ENCODE measurements around the gene LRP3.

The LRP3 gene

DNA sequence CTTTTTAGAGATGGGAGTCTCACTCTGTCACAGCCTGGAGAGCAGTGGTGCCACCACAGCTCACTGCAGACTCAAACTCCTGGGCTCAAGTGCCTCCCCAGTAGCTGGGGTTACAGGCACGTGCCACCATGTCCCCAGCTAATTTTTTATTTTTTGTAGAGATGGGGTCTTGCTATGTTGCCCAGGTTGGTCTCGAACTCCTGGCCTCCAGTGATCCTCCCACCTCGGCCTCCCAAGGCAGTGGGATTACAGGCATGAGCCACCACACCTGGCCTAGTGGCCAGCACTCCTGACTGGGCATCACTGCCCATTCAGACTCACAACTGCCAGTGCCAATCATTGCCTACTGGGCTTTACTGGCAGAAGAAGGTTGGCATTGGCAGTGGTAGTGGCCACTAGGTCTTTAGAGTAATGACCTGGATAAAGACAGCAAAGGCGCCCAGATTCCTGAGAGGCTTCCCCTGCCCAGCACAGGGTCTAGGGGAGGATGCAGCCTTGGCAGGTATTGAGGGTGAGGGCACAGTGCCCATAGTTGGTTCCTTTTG lies 58.4 kb downstream of the LRP3 start:
- Histone ChIP-seq H2BK120ac (ENCODE audit: low read depth, low read length) (no peak overlapping the region), H3K14ac (ENCODE audit: low read length) (no peak overlapping the region), H3K4me2 (ENCODE audit: insufficient read depth, low read length, poor library complexity, severe bottlenecking) (no peak overlapping the region), H3K9ac (ENCODE audit: low read depth, low read length, poor library complexity) (no peak overlapping the region), H2AK5ac (ENCODE audit: low read depth, low read length) (peak overlapping the region; percentile 56), H3K18ac (ENCODE audit: low read length) (no peak overlapping the region), H3K27me3 (ENCODE audit: control insufficient read depth in 3 of 3, insufficient read depth in 3 of 3, low read depth in 1 of 3, low read length in 3 of 3) (no peaks in the 10 kb centered on the region), H3K4ac (ENCODE audit: low read length) (no peak overlapping the region), H3K23ac (ENCODE audit: low read depth, low read length, poor library complexity) (peak overlapping the region; percentile 6), H4K91ac (ENCODE audit: low read depth, low read length, poor library complexity) (no peak overlapping the region), H3K79me1 (ENCODE audit: low read depth, low read length) (peaks cover 2% of the 10 kb centered on the region), H3K36me3 (replicated peaks in 1 of 2; ENCODE audit: control insufficient read depth in 2 of 2, insufficient read depth in 2 of 2, low read length in 2 of 2) (no peaks in the 10 kb centered on the region), H3K9me3 (replicated peaks in 1 of 2; ENCODE audit: control insufficient read depth in 2 of 2, insufficient read depth in 1 of 2, low read depth in 1 of 2, low read length in 2 of 2) (peaks cover 0 to 6% of the 10 kb centered on the region in 2 donors), H3K4me3 (ENCODE audit: low read length in 2 of 2) (no peak overlapping the region), H3K27ac (replicated peaks; ENCODE audit: low read length) (no peak overlapping the region), H2BK12ac (ENCODE audit: low read length) (no peak overlapping the region), H2AFZ (ENCODE audit: low read length) (no peak overlapping the region), H4K8ac (ENCODE audit: low read depth, low read length) (no peak overlapping the region), H2BK5ac (ENCODE audit: low read length) (no peak overlapping the region), H2BK15ac (ENCODE audit: low read length) (no peak overlapping the region), H3K4me1 (ENCODE audit: control insufficient read depth in 2 of 2, insufficient read depth in 1 of 2, low read depth in 1 of 2, low read length in 2 of 2) (peaks cover 0 to 4% of the 10 kb centered on the region in 2 donors)
- DNase-seq (ENCODE audit: low spot score) = no peak
- WGBS, 2 donors (ENCODE audit: extremely low coverage in 2 of 2, insufficient read length in 2 of 2, insufficient replicate concordance in 1 of 2) = no CpG with 5 or more reads among the region's 4 CpGs

DNA sequence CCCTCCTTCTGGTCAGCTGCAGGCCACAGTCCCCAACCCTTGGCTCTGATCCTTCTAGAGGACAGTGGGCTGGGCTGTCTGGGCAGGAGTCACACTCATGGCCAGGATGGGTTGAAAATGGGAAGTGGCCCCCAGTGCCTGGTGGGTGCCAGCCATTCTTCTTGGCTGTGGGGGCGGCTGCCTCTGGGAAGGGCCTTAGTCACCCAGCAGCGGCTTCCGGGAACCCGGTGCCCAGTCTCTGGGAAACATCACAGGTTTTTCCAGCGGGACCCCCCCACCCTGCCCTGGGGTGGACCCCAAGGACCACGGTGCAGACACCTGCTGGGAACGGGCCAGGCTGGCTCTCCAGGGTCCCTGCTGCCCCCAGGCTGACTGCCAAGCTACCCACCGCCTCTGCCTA lies 58.8 kb downstream of the LRP3 start:
- Histone ChIP-seq H3K14ac (ENCODE audit: low read length) (no peak overlapping the region), H3K9ac (ENCODE audit: low read depth, low read length, poor library complexity) (no peak overlapping the region), H2AK5ac (ENCODE audit: low read depth, low read length) (peak overlapping the region; percentile 56), H3K27ac (replicated peaks; ENCODE audit: low read length) (no peak overlapping the region), H4K8ac (ENCODE audit: low read depth, low read length) (no peak overlapping the region), H2BK15ac (ENCODE audit: low read length) (no peak overlapping the region), H3K4me1 (ENCODE audit: control insufficient read depth in 2 of 2, insufficient read depth in 1 of 2, low read depth in 1 of 2, low read length in 2 of 2) (peaks cover 0 to 4% of the 10 kb centered on the region in 2 donors), H3K4ac (ENCODE audit: low read length) (no peak overlapping the region), H3K79me1 (ENCODE audit: low read depth, low read length) (peaks cover 2% of the 10 kb centered on the region), H3K18ac (ENCODE audit: low read length) (peak overlapping the region; percentile 9), H3K27me3 (ENCODE audit: control insufficient read depth in 3 of 3, insufficient read depth in 3 of 3, low read depth in 1 of 3, low read length in 3 of 3) (no peaks in the 10 kb centered on the region), H3K36me3 (replicated peaks in 1 of 2; ENCODE audit: control insufficient read depth in 2 of 2, insufficient read depth in 2 of 2, low read length in 2 of 2) (no peaks in the 10 kb centered on the region), H2BK120ac (ENCODE audit: low read depth, low read length) (no peak overlapping the region), H3K4me3 (ENCODE audit: low read length in 2 of 2) (no peak overlapping the region), H3K4me2 (ENCODE audit: insufficient read depth, low read length, poor library complexity, severe bottlenecking) (no peak overlapping the region), H2AFZ (ENCODE audit: low read length) (no peak overlapping the region), H3K23ac (ENCODE audit: low read depth, low read length, poor library complexity) (peak overlapping the region; percentile 70), H3K9me3 (replicated peaks in 1 of 2; ENCODE audit: control insufficient read depth in 2 of 2, insufficient read depth in 1 of 2, low read depth in 1 of 2, low read length in 2 of 2) (peaks cover 0 to 6% of the 10 kb centered on the region in 2 donors), H2BK5ac (ENCODE audit: low read length) (no peak overlapping the region), H4K91ac (ENCODE audit: low read depth, low read length, poor library complexity) (no peak overlapping the region), H2BK12ac (ENCODE audit: low read length) (no peak overlapping the region)
- WGBS, 2 donors (ENCODE audit: extremely low coverage in 2 of 2, insufficient read length in 2 of 2, insufficient replicate concordance in 1 of 2) = no CpG with 5 or more reads among the region's 8 CpGs
- DNase-seq (ENCODE audit: low spot score) = no peak

DNA sequence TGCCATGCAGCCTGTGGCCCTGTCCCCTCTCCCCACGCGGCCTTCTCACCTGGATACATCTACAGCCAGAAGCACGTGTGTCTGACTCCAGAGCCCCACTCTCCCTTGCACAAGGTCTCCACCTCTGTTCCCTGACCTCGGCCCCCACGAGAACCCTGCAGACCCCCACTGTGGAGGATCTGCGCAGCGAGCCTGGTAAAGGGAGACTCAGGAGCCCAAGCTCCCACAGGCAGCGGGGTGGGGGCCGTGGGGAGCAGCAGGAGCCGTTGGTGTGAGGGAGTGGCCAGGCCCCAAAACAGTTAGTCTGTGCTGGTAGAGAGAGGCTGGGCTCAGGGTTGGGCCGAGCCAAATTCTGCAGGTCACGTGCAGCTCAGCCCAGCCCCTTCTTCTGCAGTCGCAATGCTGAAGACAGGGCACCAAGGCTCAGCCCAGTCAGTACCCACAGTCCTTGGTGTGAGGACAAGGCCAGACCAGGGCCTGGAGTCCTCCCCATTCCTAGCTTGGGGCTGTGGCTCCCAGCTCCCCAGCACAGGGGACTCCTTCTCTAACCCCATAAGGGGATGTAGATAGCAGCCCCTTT lies 60.2 kb downstream of the LRP3 start:
- Histone ChIP-seq H3K9ac (ENCODE audit: low read depth, low read length, poor library complexity) (no peak overlapping the region), H4K8ac (ENCODE audit: low read depth, low read length) (no peak overlapping the region), H3K27me3 (ENCODE audit: control insufficient read depth in 3 of 3, insufficient read depth in 3 of 3, low read depth in 1 of 3, low read length in 3 of 3) (no peaks in the 10 kb centered on the region), H3K4me3 (ENCODE audit: low read length in 2 of 2) (no peak overlapping the region), H3K36me3 (replicated peaks in 1 of 2; ENCODE audit: control insufficient read depth in 2 of 2, insufficient read depth in 2 of 2, low read length in 2 of 2) (no peaks in the 10 kb centered on the region), H3K4ac (ENCODE audit: low read length) (peak overlapping the region; percentile 66), H3K27ac (replicated peaks; ENCODE audit: low read length) (no peak overlapping the region), H3K18ac (ENCODE audit: low read length) (peak overlapping the region; percentile 77), H3K23ac (ENCODE audit: low read depth, low read length, poor library complexity) (peak overlapping the region; percentile 55), H2BK120ac (ENCODE audit: low read depth, low read length) (no peak overlapping the region), H2AFZ (ENCODE audit: low read length) (no peak overlapping the region), H3K4me1 (ENCODE audit: control insufficient read depth in 2 of 2, insufficient read depth in 1 of 2, low read depth in 1 of 2, low read length in 2 of 2) (peaks cover 0 to 4% of the 10 kb centered on the region in 2 donors), H2AK5ac (ENCODE audit: low read depth, low read length) (peak overlapping the region; percentile 56), H2BK15ac (ENCODE audit: low read length) (no peak overlapping the region), H3K4me2 (ENCODE audit: insufficient read depth, low read length, poor library complexity, severe bottlenecking) (no peak overlapping the region), H2BK5ac (ENCODE audit: low read length) (no peak overlapping the region), H3K14ac (ENCODE audit: low read length) (peak overlapping the region; percentile 82), H2BK12ac (ENCODE audit: low read length) (no peak overlapping the region), H3K79me1 (ENCODE audit: low read depth, low read length) (peaks cover 2% of the 10 kb centered on the region), H4K91ac (ENCODE audit: low read depth, low read length, poor library complexity) (no peak overlapping the region), H3K9me3 (replicated peaks in 1 of 2; ENCODE audit: control insufficient read depth in 2 of 2, insufficient read depth in 1 of 2, low read depth in 1 of 2, low read length in 2 of 2) (peaks cover 0 to 6% of the 10 kb centered on the region in 2 donors)
- no peak for DNase-seq (ENCODE audit: low spot score)
- WGBS, 2 donors (ENCODE audit: extremely low coverage in 2 of 2, insufficient read length in 2 of 2, insufficient replicate concordance in 1 of 2) = no CpG with 5 or more reads among the region's 13 CpGs

DNA sequence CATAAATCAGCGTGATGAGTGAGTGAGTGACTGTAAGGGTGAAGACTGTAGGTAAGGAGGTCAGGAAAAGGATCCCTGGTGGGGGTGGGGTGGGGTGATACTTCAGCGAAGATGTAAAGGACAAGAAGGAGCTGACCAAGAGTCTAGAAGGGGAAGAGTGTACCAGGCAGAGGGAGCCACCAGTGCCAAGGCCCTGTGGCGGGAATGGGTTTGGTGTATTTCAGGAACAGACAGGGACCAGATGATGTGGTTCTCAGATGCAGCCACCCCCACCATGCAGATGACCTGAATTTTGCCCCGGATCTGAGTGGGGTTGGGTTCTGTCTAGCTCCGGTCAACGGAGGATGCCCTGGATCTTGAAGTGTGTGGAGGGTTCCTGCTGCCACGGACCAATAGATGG lies 61.7 kb downstream of the LRP3 start:
- H2AFZ ChIP-seq (ENCODE audit: low read length) = no peak overlapping the region
- H3K36me3 ChIP-seq (replicated peaks in 1 of 2; ENCODE audit: control insufficient read depth in 2 of 2, insufficient read depth in 2 of 2, low read length in 2 of 2) = no peaks in the 10 kb centered on the region
- H2AK5ac ChIP-seq (ENCODE audit: low read depth, low read length) = no peak overlapping the region
- H3K4me1 ChIP-seq (ENCODE audit: control insufficient read depth in 2 of 2, insufficient read depth in 1 of 2, low read depth in 1 of 2, low read length in 2 of 2) = peaks cover 0 to 2% of the 10 kb centered on the region in 2 donors
- no peak overlapping the region for H3K23ac ChIP-seq (ENCODE audit: low read depth, low read length, poor library complexity)
- H2BK5ac ChIP-seq (ENCODE audit: low read length) = no peak overlapping the region
- no peak overlapping the region for H4K91ac ChIP-seq (ENCODE audit: low read depth, low read length, poor library complexity)
- no peak overlapping the region for H3K4me2 ChIP-seq (ENCODE audit: insufficient read depth, low read length, poor library complexity, severe bottlenecking)
- no peak overlapping the region for H4K8ac ChIP-seq (ENCODE audit: low read depth, low read length)
- no peak for DNase-seq (ENCODE audit: low spot score)
- no peak overlapping the region for H3K4me3 ChIP-seq (ENCODE audit: low read length in 2 of 2)
- no CpG with 5 or more reads among the region's 7 CpGs for WGBS, 2 donors (ENCODE audit: extremely low coverage in 2 of 2, insufficient read length in 2 of 2, insufficient replicate concordance in 1 of 2)
- H3K14ac ChIP-seq (ENCODE audit: low read length) = peak overlapping the region; percentile 84
- no peak overlapping the region for H2BK12ac ChIP-seq (ENCODE audit: low read length)
- H3K4ac ChIP-seq (ENCODE audit: low read length) = no peak overlapping the region
- H2BK15ac ChIP-seq (ENCODE audit: low read length) = peak overlapping the region; percentile 12
- H3K9ac ChIP-seq (ENCODE audit: low read depth, low read length, poor library complexity) = no peak overlapping the region
- H3K27ac ChIP-seq (replicated peaks; ENCODE audit: low read length) = no peak overlapping the region
- no peak overlapping the region for H3K18ac ChIP-seq (ENCODE audit: low read length)
- H3K27me3 ChIP-seq (ENCODE audit: control insufficient read depth in 3 of 3, insufficient read depth in 3 of 3, low read depth in 1 of 3, low read length in 3 of 3) = peaks cover 0 to 1% (median 0%) of the 10 kb centered on the region in 3 experiments
- no peak overlapping the region for H2BK120ac ChIP-seq (ENCODE audit: low read depth, low read length)
- no peaks in the 10 kb centered on the region for H3K9me3 ChIP-seq (replicated peaks in 1 of 2; ENCODE audit: control insufficient read depth in 2 of 2, insufficient read depth in 1 of 2, low read depth in 1 of 2, low read length in 2 of 2)
- H3K79me1 ChIP-seq (ENCODE audit: low read depth, low read length) = no peaks in the 10 kb centered on the region
